H9 (cell line): ENCODE measurements around the gene MOB3B. TPM values are rescaled to one million over a fixed set of nuclear protein-coding genes. Genes with fewer than 3 reads are reported as not detected.

ENCODE experiments used
- DNase-seq: peaks from one replicate; pipeline ENCODE4 v3.0.0-alpha.2; 2017
- H2AFZ ChIP-seq: one replicate; pipeline ENCODE4 v1.6.1; 2013; ENCODE audit warnings: mild to moderate bottlenecking, low read length, control low read depth, moderate library complexity
- H2AK5ac ChIP-seq: 2 replicates; pipeline ENCODE4 v1.6.1; 2013; ENCODE audit warnings: low read length, control low read depth, mixed read lengths; ENCODE audit not compliant: insufficient read length
- H2BK120ac ChIP-seq: one replicate; pipeline ENCODE4 v1.6.1; 2013; ENCODE audit warnings: low read depth, mild to moderate bottlenecking, low read length, control low read depth, inconsistent platforms; ENCODE audit not compliant: poor library complexity, severe bottlenecking
- H2BK12ac ChIP-seq: 2 replicates; pipeline ENCODE4 v1.6.1; 2013; ENCODE audit warnings: low read length, control low read depth, mixed read lengths, low read depth; ENCODE audit not compliant: insufficient read length
- H2BK15ac ChIP-seq: 2 replicates; pipeline ENCODE4 v1.6.1; 2013; ENCODE audit warnings: low read depth, low read length, control low read depth
- H2BK20ac ChIP-seq: one replicate; pipeline ENCODE4 v1.6.1; 2013; ENCODE audit warnings: low read depth, mild to moderate bottlenecking, low read length, control low read depth, inconsistent platforms; ENCODE audit not compliant: poor library complexity, severe bottlenecking
- H2BK5ac ChIP-seq: 2 replicates; pipeline ENCODE4 v1.6.1; 2013; ENCODE audit warnings: low read length, control low read depth, mixed read lengths; ENCODE audit not compliant: insufficient read length
- H3K14ac ChIP-seq: 2 replicates; pipeline ENCODE4 v1.6.1; 2013; ENCODE audit warnings: low read length, control low read depth; ENCODE audit not compliant: insufficient read depth
- H3K18ac ChIP-seq: 2 replicates; pipeline ENCODE4 v1.6.1; 2013; ENCODE audit warnings: low read depth, mild to moderate bottlenecking, mixed read lengths, low read length, control low read depth; ENCODE audit not compliant: insufficient read length
- H3K23ac ChIP-seq: 2 replicates; pipeline ENCODE4 v1.6.1; 2013; ENCODE audit warnings: low read length, control low read depth, mixed read lengths, low read depth; ENCODE audit not compliant: insufficient read length
- H3K23me2 ChIP-seq: 2 replicates; pipeline ENCODE4 v1.6.1; 2013; ENCODE audit warnings: low read depth, mild to moderate bottlenecking, mixed read lengths, low read length, control low read depth; ENCODE audit not compliant: insufficient read length, poor library complexity, severe bottlenecking
- H3K27ac ChIP-seq: 2 replicates; pipeline ENCODE4 v1.5.1; 2013; ENCODE audit warnings: low read length, control low read depth, mixed read lengths, low read depth; ENCODE audit not compliant: insufficient read length
- H3K27me3 ChIP-seq: 2 replicates; pipeline ENCODE4 v1.6.1; 2013; ENCODE audit warnings: low read length, control low read depth, inconsistent platforms; ENCODE audit not compliant: insufficient read depth
- H3K4ac ChIP-seq: 2 replicates; pipeline ENCODE4 v1.6.1; 2013; ENCODE audit warnings: low read depth, mild to moderate bottlenecking, control low read depth, inconsistent platforms, low read length, moderate library complexity
- H3K4me1 ChIP-seq: 2 replicates; pipeline ENCODE4 v1.6.1; 2013; ENCODE audit warnings: low read length, control low read depth, inconsistent platforms; ENCODE audit not compliant: insufficient read depth
- H3K4me2 ChIP-seq: 2 replicates; pipeline ENCODE4 v1.6.1; 2013; ENCODE audit warnings: low read length, control low read depth, mixed read lengths; ENCODE audit not compliant: insufficient read length, insufficient read depth
- H3K56ac ChIP-seq: 2 replicates; pipeline ENCODE4 v1.6.1; 2013; ENCODE audit warnings: low read depth, mild to moderate bottlenecking, mixed read lengths, low read length, control low read depth; ENCODE audit not compliant: insufficient read length
- H3K79me1 ChIP-seq: 2 replicates; pipeline ENCODE4 v1.6.1; 2013; ENCODE audit warnings: low read depth, mild to moderate bottlenecking, moderate library complexity, low read length, control low read depth, inconsistent platforms; ENCODE audit not compliant: insufficient read depth, poor library complexity, severe bottlenecking
- H3K79me2 ChIP-seq: 2 replicates; pipeline ENCODE4 v1.6.1; 2013; ENCODE audit warnings: low read length, control low read depth, inconsistent platforms; ENCODE audit not compliant: insufficient read depth
- H3K9ac ChIP-seq: 2 replicates; pipeline ENCODE4 v1.6.1; 2013; ENCODE audit warnings: low read length, control low read depth, mixed read lengths; ENCODE audit not compliant: insufficient read length; ENCODE audit errors: extremely low read depth
- H3K9me3 ChIP-seq: one replicate; pipeline ENCODE4 v1.6.1; 2013; ENCODE audit warnings: low read depth, low read length, inconsistent platforms; ENCODE audit not compliant: control insufficient read depth
- H3T11ph ChIP-seq: one replicate; pipeline ENCODE4 v1.6.1; 2013; ENCODE audit warnings: mild to moderate bottlenecking, low read length, control low read depth, inconsistent platforms
- H4K20me1 ChIP-seq: one replicate; pipeline ENCODE4 v1.6.1; 2013; ENCODE audit not compliant: control insufficient read depth, insufficient read length, insufficient read depth
- H4K5ac ChIP-seq: 2 replicates; pipeline ENCODE4 v1.6.1; 2013; ENCODE audit warnings: low read depth, mild to moderate bottlenecking, mixed read lengths, low read length, control low read depth; ENCODE audit not compliant: insufficient read length
- H4K8ac ChIP-seq: replicated peaks from 2 replicates; pipeline ENCODE4 v1.6.1; 2013; ENCODE audit warnings: low read length, control low read depth, mixed read lengths, low read depth; ENCODE audit not compliant: insufficient read length
- H4K91ac ChIP-seq: 2 replicates; pipeline ENCODE4 v1.6.1; 2013; ENCODE audit warnings: low read depth, mild to moderate bottlenecking, moderate library complexity, mixed read lengths, low read length, control low read depth; ENCODE audit not compliant: insufficient read length
- H3K27ac Mint-ChIP-seq, 3 experiments: 2 replicates in 2 of 3; 3 replicates in 1 of 3; pipeline ENCODE4 v1.8.0; 2020 to 2021; ENCODE audit warnings: mixed read lengths in 3 of 3, mild to moderate bottlenecking in 1 of 3, moderate library complexity in 1 of 3
- H3K27me3 Mint-ChIP-seq: 2 replicates; pipeline ENCODE4 v1.8.0; 2021; ENCODE audit warnings: low read depth, mild to moderate bottlenecking, moderate library complexity, mixed read lengths
- H3K36me3 Mint-ChIP-seq, 3 experiments: 2 replicates in 2 of 3; 3 replicates in 1 of 3; pipeline ENCODE4 v1.8.0; 2020 to 2021; ENCODE audit warnings: low read depth in 3 of 3, mixed read lengths in 3 of 3; ENCODE audit not compliant: insufficient read depth in 1 of 3
- H3K4me1 Mint-ChIP-seq, 2 experiments: 2 replicates each; pipeline ENCODE4 v1.8.0; 2020; ENCODE audit warnings: mixed read lengths in 2 of 2
- H3K4me3 Mint-ChIP-seq, 2 experiments: 2 replicates in 1 of 2; 3 replicates in 1 of 2; pipeline ENCODE4 v1.8.0; 2020 to 2021; ENCODE audit warnings: mild to moderate bottlenecking in 2 of 2, mixed read lengths in 2 of 2, moderate library complexity in 1 of 2
- H3K9me3 Mint-ChIP-seq, 2 experiments: 2 replicates in 1 of 2; 3 replicates in 1 of 2; pipeline ENCODE4 v1.8.0; 2020; ENCODE audit warnings: mild to moderate bottlenecking in 2 of 2, mixed read lengths in 2 of 2, moderate library complexity in 1 of 2
- WGBS: extraction: QIAGEN DNeasy Blood & Tissue Kit; methylation state at CpG from one replicate; pipeline ENCODE4 v1.1.7; 2013; ENCODE audit warnings: missing lambda C conversion rate, low lambda C conversion rate, mixed read lengths; ENCODE audit not compliant: insufficient read length; ENCODE audit errors: extremely low coverage; 5-methylcytosine and 5-hydroxymethylcytosine counted together
- total RNA-seq: library from RNA; stranded (reverse); gene quantifications from 2 replicates; pipeline ENCODE4 v1.2.1, GENCODE V29; 2021
- TF ChIP-seq, protein P1 (sequence below): fragments of 200-600 bp; sonication (generic); conservative IDR thresholded peaks from 3 replicates; pipeline ENCODE4 v1.8.0; 2021; ENCODE audit warnings: antibody characterized with exemption, mild to moderate bottlenecking

The MOB3B gene
- total RNA-seq, 1 experiment from 2014 or later, result 9.8 TPM

DNA sequence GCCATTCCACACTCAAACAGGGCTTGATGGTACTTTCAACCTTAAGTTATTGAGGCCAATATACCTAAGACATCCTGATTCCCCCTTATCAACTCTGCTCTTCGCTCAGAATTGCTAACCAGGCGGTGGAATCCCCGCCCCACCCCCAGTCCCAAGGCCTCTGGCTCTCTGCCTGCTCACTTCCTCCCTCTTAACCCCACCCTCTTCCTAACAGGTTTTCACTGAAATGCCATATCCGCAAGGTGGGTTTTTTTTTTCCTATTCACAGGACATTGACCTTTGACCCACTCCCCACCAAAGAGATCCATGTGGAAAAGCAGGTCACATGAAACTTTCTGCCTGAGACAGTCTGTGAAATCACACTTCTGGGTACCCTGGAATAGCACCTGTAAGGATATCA, 72.2 kb downstream of the MOB3B start:
- no peak overlapping the region for H2BK120ac ChIP-seq
- no peaks in the 10 kb centered on the region for H3K79me2 ChIP-seq
- no peak overlapping the region for H3K14ac ChIP-seq
- WGBS, result no CpG with 5 or more reads among the region's 4 CpGs
- H3K56ac ChIP-seq, result no peak overlapping the region
- no peak overlapping the region for H4K91ac ChIP-seq
- H2BK20ac ChIP-seq, result no peak overlapping the region
- no peak overlapping the region for H3K27ac ChIP-seq
- peak overlapping the region; percentile 27 to 80 (median 76); a peak in 5 of 7 replicates for H3K27ac Mint-ChIP-seq
- H3K4ac ChIP-seq, result no peak overlapping the region
- no peak overlapping the region for H4K5ac ChIP-seq
- DNase-seq, result peak; percentile 64
- H2BK15ac ChIP-seq, result no peak overlapping the region
- H3K18ac ChIP-seq, result no peak overlapping the region
- H3K4me1 ChIP-seq, result peaks cover 15% of the 10 kb centered on the region
- peaks cover 8 to 13% (median 12%) of the 10 kb centered on the region in 3 experiments; a peak in 6 of 7 replicates for H3K36me3 Mint-ChIP-seq
- no peak overlapping the region for H2BK12ac ChIP-seq
- H3K79me1 ChIP-seq, result no peaks in the 10 kb centered on the region
- H3K23me2 ChIP-seq, result no peaks in the 10 kb centered on the region
- no peak overlapping the region for H3T11ph ChIP-seq
- H3K9me3 ChIP-seq, result no peaks in the 10 kb centered on the region
- H4K8ac ChIP-seq, result no peak overlapping the region
- no peaks in the 10 kb centered on the region for H3K27me3 Mint-ChIP-seq
- H2AK5ac ChIP-seq, result no peak overlapping the region
- no peak overlapping the region for H2AFZ ChIP-seq
- peaks cover 2% of the 10 kb centered on the region for H4K20me1 ChIP-seq
- H3K4me3 Mint-ChIP-seq, result no peak overlapping the region
- TF ChIP-seq, protein P1, sequence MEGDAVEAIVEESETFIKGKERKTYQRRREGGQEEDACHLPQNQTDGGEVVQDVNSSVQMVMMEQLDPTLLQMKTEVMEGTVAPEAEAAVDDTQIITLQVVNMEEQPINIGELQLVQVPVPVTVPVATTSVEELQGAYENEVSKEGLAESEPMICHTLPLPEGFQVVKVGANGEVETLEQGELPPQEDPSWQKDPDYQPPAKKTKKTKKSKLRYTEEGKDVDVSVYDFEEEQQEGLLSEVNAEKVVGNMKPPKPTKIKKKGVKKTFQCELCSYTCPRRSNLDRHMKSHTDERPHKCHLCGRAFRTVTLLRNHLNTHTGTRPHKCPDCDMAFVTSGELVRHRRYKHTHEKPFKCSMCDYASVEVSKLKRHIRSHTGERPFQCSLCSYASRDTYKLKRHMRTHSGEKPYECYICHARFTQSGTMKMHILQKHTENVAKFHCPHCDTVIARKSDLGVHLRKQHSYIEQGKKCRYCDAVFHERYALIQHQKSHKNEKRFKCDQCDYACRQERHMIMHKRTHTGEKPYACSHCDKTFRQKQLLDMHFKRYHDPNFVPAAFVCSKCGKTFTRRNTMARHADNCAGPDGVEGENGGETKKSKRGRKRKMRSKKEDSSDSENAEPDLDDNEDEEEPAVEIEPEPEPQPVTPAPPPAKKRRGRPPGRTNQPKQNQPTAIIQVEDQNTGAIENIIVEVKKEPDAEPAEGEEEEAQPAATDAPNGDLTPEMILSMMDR, result no peak
- H3K27me3 ChIP-seq, result no peaks in the 10 kb centered on the region
- H3K9me3 Mint-ChIP-seq, result no peaks in the 10 kb centered on the region
- H3K23ac ChIP-seq, result no peak overlapping the region
- peak overlapping the region; percentile 8 for H3K4me2 ChIP-seq
- no peak overlapping the region for H2BK5ac ChIP-seq
- H3K9ac ChIP-seq, result no peak overlapping the region
- peaks cover 25 to 33% of the 10 kb centered on the region in 2 experiments for H3K4me1 Mint-ChIP-seq
